Measurements from ENCODE around the gene NSUN4. TPM values are rescaled to one million over a fixed set of nuclear protein-coding genes. Genes with fewer than 3 reads are reported as not detected.

The NSUN4 gene
- total and polyA plus RNA-seq, 9 of the 15 experiments (the other 6 are each of a cell fraction or from before 2014, with no cell fraction given): 33.4 to 60.2 (median 46.3) TPM

- TF ChIP-seq KDM1A (IDR thresholded peaks at IDR 0.05): no peak
Observed at GRCh38 chr1:46315669-46316403, 24.8 kb upstream of the NSUN4 start (continued).

GRCh38 chr1:46317323-46317722, 23.3 kb upstream of the NSUN4 start:
- Histone ChIP-seq H4K20me1 (replicated peaks; ENCODE audit: control insufficient read depth, insufficient read depth, low read length) (peaks cover 7% of the 10 kb centered on the region; the same call in 1 of the 2 replicates), H3K9ac (ENCODE audit: insufficient read depth in 1 of 2, low read depth in 2 of 2, low read length in 2 of 2) (no peak overlapping the region), H3K27me3 (ENCODE audit: control insufficient read depth in 2 of 2, insufficient read depth in 2 of 2, low read length in 2 of 2) (no peaks in the 10 kb centered on the region), H2AFZ (ENCODE audit: low read depth, low read length) (no peak overlapping the region), H3K79me2 (ENCODE audit: control insufficient read depth, insufficient read depth, low read length) (peaks cover 3% of the 10 kb centered on the region; the same call in 2 of the 3 replicates), H3K9me3 (replicated peaks; ENCODE audit: control insufficient read depth, insufficient read depth, low read depth, low read length) (no peaks in the 10 kb centered on the region), H3K9me1 (ENCODE audit: control insufficient read depth, insufficient read depth, low read length) (no peaks in the 10 kb centered on the region), H3K27ac (ENCODE audit: extremely low read depth, low read depth, low read length) (no peak overlapping the region), H3K4me1 (replicated peaks in 1 of 2; ENCODE audit: control insufficient read depth in 2 of 2, insufficient read depth in 2 of 2, low read length in 2 of 2) (no peaks in the 10 kb centered on the region; a peak in 2 of 5 replicates), H3K4me3 (no peak overlapping the region), H3K4me2 (ENCODE audit: insufficient read depth, low read length) (no peak overlapping the region), H3K36me3 (ENCODE audit: control insufficient read depth, insufficient read depth, low read length) (peaks cover 47% of the 10 kb centered on the region)
- intact Hi-C loops (cut with micrococcal nuclease) (no loop called here), in situ Hi-C loops (cut with MboI) (no loop called here)
- DNase-seq (ENCODE audit: extremely low read depth in 1 of 4, low spot score in 3 of 4) (peak in 1 of 4 experiments; percentile 0), ATAC-seq (peak; percentile 3), FAIRE-seq (no peak)
- BruUV-seq (replicated peaks): no TSS peak
- 59% methylated on average over 1 of the region's 1 CpG for WGBS (ENCODE audit: insufficient coverage, low coverage, missing lambda C conversion rate)
- CTCF ChIA-PET (ENCODE audit: low intra/inter-chr PET ratio): no interaction called here
- POLR2A ChIA-PET: interaction anchor here (0.7 to 4.7 kb wide), 10 partner anchors 9 to 283 kb away, joined by 3 to 33 read pairs (median 8); partner anchors contain the start of genes LRRC41, NSUN4, RAD54L and UQCRH
- TF ChIP-seq JUN (IDR thresholded peaks at IDR 0.05; ENCODE audit: borderline replicate concordance, low read depth, low read length) (no peak), JUN (CRISPR knock-in tag; IDR thresholded peaks at IDR 0.05; ENCODE audit: borderline replicate concordance) (no peak), POLR2AphosphoS2 (IDR thresholded peaks at IDR 0.05; ENCODE audit: low read length) (peak; percentile 84; the same call in 1 of the 2 replicates), ZNF436 (CRISPR knock-in tag; IDR thresholded peaks at IDR 0.05) (0 out of 2 replicates have a peak, but pooled peaks have one; percentile 33), CCAR2 (IDR thresholded peaks at IDR 0.05; ENCODE audit: low read depth, low read length) (no peak), CC2D1A (IDR thresholded peaks at IDR 0.05) (no peak), POLR2A (conservative IDR thresholded peaks at IDR 0.05) (peak; percentile 58; the same call in 1 of the 2 replicates), NEUROD1 (IDR thresholded peaks at IDR 0.05; ENCODE audit: borderline replicate concordance, low read depth, low read length, partially characterized antibody) (no peak), TCF7L2 (IDR thresholded peaks at IDR 0.05; ENCODE audit: low read depth, low read length) (no peak), RBM25 (IDR thresholded peaks at IDR 0.05; ENCODE audit: low read depth, low read length, severe bottlenecking) (peak; percentile 30), XRCC5 (IDR thresholded peaks at IDR 0.05; ENCODE audit: low read depth, low read length) (no peak), SRSF3 (IDR thresholded peaks at IDR 0.05; ENCODE audit: insufficient read depth, low read length) (no peak), C11orf30 (IDR thresholded peaks at IDR 0.05; ENCODE audit: low read depth) (no peak), PCBP2 (IDR thresholded peaks at IDR 0.05; ENCODE audit: low read depth, low read length, poor library complexity, severe bottlenecking) (no peak), POLR2G (IDR thresholded peaks at IDR 0.05; ENCODE audit: low read depth, low read length) (0 out of 2 replicates have a peak, but pooled peaks have one; percentile 48), ILF3 (IDR thresholded peaks at IDR 0.05; ENCODE audit: borderline replicate concordance) (peak; percentile 98), ZBED1 (IDR thresholded peaks at IDR 0.05) (no peak), BCLAF1 (IDR thresholded peaks at IDR 0.05; ENCODE audit: borderline replicate concordance in 1 of 2, control insufficient read depth in 1 of 2, low read depth in 2 of 2, low read length in 1 of 2) (no peak)
